ENCODE results near the gene GGCX. TPM values are rescaled to one million over a fixed set of nuclear protein-coding genes. Genes with fewer than 3 reads are reported as not detected.

Gene GGCX
- total and polyA plus RNA-seq, 2 donors (not counting 3 experiments of a cell fraction or from before 2014, with no cell fraction given): 48.0 to 62.7 TPM

- Histone ChIP-seq H3K4me3 (replicated peaks in 1 of 3; ENCODE audit: insufficient read depth in 1 of 3, low read depth in 1 of 3, low read length in 3 of 3) (peak within 1 kb of the TSS; percentile 84 to 96 (median 84)), H3K4me1 (ENCODE audit: control insufficient read depth, extremely low read depth, insufficient read depth, low read length) (peaks cover 42% of the 10 kb centered on the region), H3K36me3 (ENCODE audit: control insufficient read depth in 2 of 2, extremely low read depth in 1 of 2, insufficient read depth in 2 of 2, low read length in 2 of 2) (peaks cover 17 to 20% of the 10 kb centered on the region in 2 experiments), H4K20me1 (replicated peaks; ENCODE audit: control insufficient read depth, extremely low read depth, insufficient read depth, low read length) (peaks cover 4% of the 10 kb centered on the region), H3K27me3 (ENCODE audit: control insufficient read depth in 2 of 2, insufficient read depth in 2 of 2, low read length in 2 of 2) (no peaks in the 10 kb centered on the region), H3K27ac (ENCODE audit: insufficient read depth, low read depth, low read length) (peak within 1 kb of the TSS; percentile 94), H2AFZ (ENCODE audit: low read depth, low read length) (peak within 1 kb of the TSS; percentile 77), H3K9me1 (replicated peaks; ENCODE audit: control insufficient read depth, extremely low read depth, insufficient read depth, low read length) (no peaks in the 10 kb centered on the region), H3K9ac (replicated peaks; ENCODE audit: extremely low read depth, insufficient read depth, low read length) (peak within 1 kb of the TSS; percentile 100), H3K4me2 (ENCODE audit: insufficient read depth, low read length) (peak within 1 kb of the TSS; percentile 97), H3K9me3 (replicated peaks; ENCODE audit: control insufficient read depth, insufficient read depth, low read length) (no peaks in the 10 kb centered on the region), H3K79me2 (ENCODE audit: control insufficient read depth, insufficient read depth, low read length) (peaks cover 51% of the 10 kb centered on the region)
- dilution Hi-C loops (cut with MboI; ENCODE audit: extremely low pct_ligation_motif_present, low sequenced_read_pairs) (no loop called here), intact Hi-C loops (cut with micrococcal nuclease) (loop anchor here (1.0 to 5.0 kb wide), 7 partner anchors 23 to 234 kb away; partner anchors contain the start of genes GGCX and TGOLN2)
- ChIA-PET POLR2A (interaction anchor here (0.6 to 4.5 kb wide), 40 partner anchors 9 to 211 kb away, joined by 3 to 73 read pairs (median 5); partner anchors contain the start of genes ELMOD3, GGCX, RETSAT and RNF181), CTCF (interaction anchor here (0.8 to 5.1 kb wide), 23 partner anchors 9 to 192 kb away, joined by 3 to 63 read pairs (median 5); partner anchors contain the start of genes SH2D6 and TMEM150A)
- BruUV-seq (replicated peaks): no TSS peak
- DNase-seq (ENCODE audit: low read depth, low spot score): peak; percentile 93
- FAIRE-seq: peak; percentile 78
- no peak for TF ChIP-seq GATA2 (IDR thresholded peaks at IDR 0.05; ENCODE audit: insufficient read depth, insufficient read length, low read depth, low read length)
- peak; percentile 100 for TF ChIP-seq POLR2AphosphoS5 (IDR thresholded peaks at IDR 0.05; ENCODE audit: insufficient read depth, low read depth, low read length)
- no peak for TF ChIP-seq EZH2 (IDR thresholded peaks at IDR 0.05; ENCODE audit: borderline replicate concordance, low read depth, low read length, severe bottlenecking)
- no peak for TF ChIP-seq JUN (IDR thresholded peaks at IDR 0.05; ENCODE audit: borderline replicate concordance, insufficient read depth, insufficient read length, low read depth)
- peak; percentile 93 for TF ChIP-seq MYC (IDR thresholded peaks at IDR 0.05; ENCODE audit: low read depth, low read length)
- peak; percentile 100 for TF ChIP-seq POLR2A (IDR thresholded peaks at IDR 0.05; ENCODE audit: low read depth, low read length)
- peak; percentile 74 to 86 for TF ChIP-seq CTCF (IDR thresholded peaks at IDR 0.05; ENCODE audit: extremely low read depth in 1 of 2, insufficient read depth in 1 of 2, low read depth in 1 of 2, low read length in 2 of 2)
- peak; percentile 23 for TF ChIP-seq MAX (IDR thresholded peaks at IDR 0.05; ENCODE audit: insufficient read depth, insufficient read length)
- peak; percentile 12 for TF ChIP-seq FOS (IDR thresholded peaks at IDR 0.05; ENCODE audit: borderline replicate concordance, insufficient read depth, low read length)
These were observed 22.6 kb downstream of the GGCX start, which contains the start of gene MAT2A for GRCh38 chr2:85538507-85539360. Gene MAT2A (plus strand): TSS chr2:85539168. CDS start chr2:85539288, 120 bp downstream.
